Common myeloid progenitor, CD34-positive (primary cell): ENCODE results near the gene LRMDA.

ENCODE experiments used
- CTCF ChIA-PET: fragments of 350-600 bp; sonication (Branson Sonifier 250); formaldehyde crosslinking; loops from one replicate; lab custom pipeline; 2021; ENCODE audit warnings: antibody characterized with exemption; lab: Charles Lee
- POLR2A ChIA-PET: fragments of 350-600 bp; sonication (Branson Sonifier 250); formaldehyde crosslinking; loops from one replicate; lab custom pipeline; 2021; ENCODE audit warnings: antibody characterized with exemption; lab: Charles Lee
- DNase-seq, 3 donors: peaks; one replicate each; pipeline versions ENCODE4 v3.0.0 to v3.0.0-alpha.2; 2013
- H3K27ac ChIP-seq, 2 experiments: 1 replicate in 1 of 2; 2 replicates in 1 of 2; pipeline ENCODE4 v1.7.0; 2013; ENCODE audit warnings: inconsistent platforms in 2 of 2, low read length in 2 of 2, mild to moderate bottlenecking in 2 of 2, low read depth in 1 of 2, moderate library complexity in 1 of 2; ENCODE audit not compliant: severe bottlenecking in 2 of 2, insufficient read depth in 1 of 2, poor library complexity in 1 of 2
- H3K27me3 ChIP-seq, 5 experiments: replicated peaks in 2 of 5; 1 replicate in 3 of 5; 2 replicates in 2 of 5; pipeline versions ENCODE4 v1.6.1 to v1.7.0; 2013; ENCODE audit warnings: low read length in 4 of 5, mild to moderate bottlenecking in 2 of 5, moderate library complexity in 2 of 5, inconsistent platforms in 1 of 5; ENCODE audit not compliant: insufficient read depth in 5 of 5, control insufficient read depth in 4 of 5
- H3K36me3 ChIP-seq, 4 experiments: 1 replicate in 2 of 4; 2 replicates in 2 of 4; pipeline versions ENCODE4 v1.6.1 to v1.7.0; 2013; ENCODE audit warnings: low read length in 3 of 4, control low read depth in 1 of 4, mild to moderate bottlenecking in 1 of 4; ENCODE audit not compliant: control insufficient read depth in 4 of 4, insufficient read depth in 4 of 4
- H3K4me1 ChIP-seq, 4 experiments: 1 replicate in 3 of 4; 2 replicates in 1 of 4; pipeline versions ENCODE4 v1.6.1 to v1.7.1; 2013; ENCODE audit warnings: low read length in 3 of 4, mild to moderate bottlenecking in 3 of 4, control low read depth in 1 of 4, inconsistent platforms in 1 of 4, moderate library complexity in 1 of 4; ENCODE audit not compliant: control insufficient read depth in 4 of 4, insufficient read depth in 4 of 4; ENCODE audit errors: control extremely low read depth in 1 of 4
- H3K4me3 ChIP-seq, 7 experiments: 1 replicate in 4 of 7; 2 replicates in 3 of 7; pipeline versions ENCODE4 v1.5.1 to v1.7.0; 2013; ENCODE audit warnings: mild to moderate bottlenecking in 7 of 7, low read length in 6 of 7, moderate library complexity in 6 of 7, inconsistent platforms in 2 of 7, low read depth in 2 of 7, control low read depth in 1 of 7; ENCODE audit not compliant: insufficient read depth in 4 of 7, control insufficient read depth in 1 of 7; ENCODE audit errors: extremely low read depth in 1 of 7
- H3K9me3 ChIP-seq, 5 experiments: 1 replicate in 4 of 5; 2 replicates in 1 of 5; pipeline versions ENCODE4 v1.6.1 to v1.7.1; 2013; ENCODE audit warnings: low read length in 4 of 5, mild to moderate bottlenecking in 2 of 5, inconsistent platforms in 1 of 5, low read depth in 1 of 5, moderate library complexity in 1 of 5; ENCODE audit not compliant: control insufficient read depth in 4 of 5, insufficient read depth in 2 of 5; ENCODE audit errors: control extremely low read depth in 1 of 5
- WGBS: methylation state at CpG from one replicate; pipeline ENCODE4 v1.1.5; 2013; ENCODE audit not compliant: insufficient coverage; 5-methylcytosine and 5-hydroxymethylcytosine counted together

Gene LRMDA

GRCh38 chr10:75528392-75528791, 97.0 kb downstream of the LRMDA start:
- 100% methylated on average over 2 of the region's 2 CpGs for WGBS
- Histone ChIP-seq H3K27me3 (no peaks in the 10 kb centered on the region), H3K4me1 (peaks cover 0 to 6% (median 5%) of the 10 kb centered on the region in 4 experiments), H3K27ac (no peak overlapping the region), H3K4me3 (no peak overlapping the region), H3K36me3 (peaks cover 0 to 3% (median under 1%) of the 10 kb centered on the region in 4 experiments), H3K9me3 (peaks cover 0 to 14% (median 0%) of the 10 kb centered on the region in 5 experiments)
- no peak for DNase-seq
- ChIA-PET CTCF (no interaction called here), POLR2A (no interaction called here)

GRCh38 chr10:75530299-75530698, 98.9 kb downstream of the LRMDA start:
- 85% methylated on average over 3 of the region's 3 CpGs for WGBS
- H3K4me3 ChIP-seq, result no peak overlapping the region
- CTCF ChIA-PET, result no interaction called here
- peaks cover 0 to 14% (median 0%) of the 10 kb centered on the region in 5 experiments for H3K9me3 ChIP-seq
- POLR2A ChIA-PET, result no interaction called here
- no peak overlapping the region for H3K27ac ChIP-seq
- H3K27me3 ChIP-seq, result no peaks in the 10 kb centered on the region
- peaks cover 0 to 6% (median 5%) of the 10 kb centered on the region in 4 experiments for H3K4me1 ChIP-seq
- peak in 2 of 3 donors; percentile 24 to 34 for DNase-seq
- peaks cover 0 to 3% (median under 1%) of the 10 kb centered on the region in 4 experiments for H3K36me3 ChIP-seq

GRCh38 chr10:75531571-75532031, 100.2 kb downstream of the LRMDA start:
- CTCF ChIA-PET, result interaction anchor here (0.6 to 0.8 kb wide), 2 partner anchors 13 to 492 kb away, joined by 3 to 4 read pairs; no protein-coding TSS in a partner anchor
- no peak overlapping the region for H3K4me3 ChIP-seq
- H3K4me1 ChIP-seq, result peaks cover 0 to 6% (median 5%) of the 10 kb centered on the region in 4 experiments
- no peaks in the 10 kb centered on the region for H3K27me3 ChIP-seq
- H3K36me3 ChIP-seq, result peaks cover 0 to 3% (median under 1%) of the 10 kb centered on the region in 4 experiments
- POLR2A ChIA-PET, result no interaction called here
- WGBS, result 91% methylated on average over 1 of the region's 2 CpGs
- H3K9me3 ChIP-seq, result peaks cover 0 to 14% (median 0%) of the 10 kb centered on the region in 5 experiments
- no peak for DNase-seq
- no peak overlapping the region for H3K27ac ChIP-seq

- Histone ChIP-seq H3K27ac (no peak overlapping the region), H3K4me3 (no peak overlapping the region), H3K9me3 (peaks cover 0 to 10% (median 0%) of the 10 kb centered on the region in 5 experiments), H3K27me3 (no peaks in the 10 kb centered on the region), H3K36me3 (peaks cover 0 to 3% (median 0%) of the 10 kb centered on the region in 4 experiments), H3K4me1 (peaks cover 0 to 6% (median 5%) of the 10 kb centered on the region in 4 experiments)
- peak in 1 of 3 donors; percentile 21 for DNase-seq
- POLR2A ChIA-PET, result no interaction called here
- CTCF ChIA-PET, result interaction anchor here (0.6 to 0.8 kb wide), 2 partner anchors 12 to 491 kb away, joined by 3 to 4 read pairs; no protein-coding TSS in a partner anchor
- no CpG with 5 or more reads among the region's 3 CpGs for WGBS
Measured at GRCh38 chr10:75532253-75532924, 101.0 kb downstream of the LRMDA start.

GRCh38 chr10:75538144-75538543, 106.7 kb downstream of the LRMDA start:
- 96% methylated on average over 8 of the region's 8 CpGs for WGBS
- Histone ChIP-seq H3K4me1 (peaks cover 0 to 4% (median 0%) of the 10 kb centered on the region in 4 experiments), H3K9me3 (no peaks in the 10 kb centered on the region), H3K27me3 (no peaks in the 10 kb centered on the region), H3K4me3 (no peak overlapping the region), H3K27ac (no peak overlapping the region), H3K36me3 (no peaks in the 10 kb centered on the region)
- ChIA-PET POLR2A (interaction anchor here (0.5 to 0.7 kb wide), 2 partner anchors 80 to 206 kb away, joined by 3 to 8 read pairs; no protein-coding TSS in a partner anchor), CTCF (interaction anchor here (1.0 to 2.4 kb wide), 2 partner anchors 7 to 10 kb away, joined by 3 to 5 read pairs; no protein-coding TSS in a partner anchor)
- no peak for DNase-seq

GRCh38 chr10:75538765-75539164, 107.3 kb downstream of the LRMDA start:
- ChIA-PET POLR2A (interaction anchor here (0.7 kb wide), 1 partner anchor 205 kb away, joined by 3 read pairs; no protein-coding TSS in a partner anchor), CTCF (no interaction called here)
- Histone ChIP-seq H3K4me3 (no peak overlapping the region), H3K27ac (no peak overlapping the region), H3K4me1 (peaks cover 0 to 4% (median 2%) of the 10 kb centered on the region in 4 experiments), H3K9me3 (no peaks in the 10 kb centered on the region), H3K36me3 (no peaks in the 10 kb centered on the region), H3K27me3 (no peaks in the 10 kb centered on the region)
- WGBS, result no CpG with 5 or more reads among the region's 1 CpG
- DNase-seq, result no peak
